HCT116 (cell line): ENCODE measurements around the gene VWA7. TPM values are rescaled to one million over a fixed set of nuclear protein-coding genes. Genes with fewer than 3 reads are reported as not detected.

Experiments
- ATAC-seq: fragments of 200-7000 bp; cut with Tn5 transposase; 2 replicates; pipeline ENCODE4 v1.9.1; 2020; ENCODE audit warnings: mild to moderate bottlenecking, moderate library complexity
- BruUV-seq: library from RNA; stranded (reverse); fragments of 400-500 nt; replicated peaks from 2 replicates; lab custom pipeline; 2021; lab: Mats Ljungman, UMichigan
- CTCF ChIA-PET: fragments of 300-600 bp; sonication (Branson Sonifier 250); formaldehyde crosslinking; loops from one replicate; lab custom pipeline; 2021; ENCODE audit warnings: antibody characterized with exemption; lab: Charles Lee
- POLR2A ChIA-PET: fragments of 300-600, 350-600 bp; sonication (Branson Sonifier 250); formaldehyde crosslinking; loops from one replicate; lab custom pipeline; 2021; ENCODE audit warnings: antibody characterized with exemption; lab: Charles Lee
- RAD21 ChIA-PET, 2 experiments: fragments of 300-600 bp; sonication (Branson Sonifier 250); formaldehyde crosslinking; loops; one replicate each; lab custom pipeline; 2023; ENCODE audit warnings: low total read pairs in 2 of 2; ENCODE audit not compliant: uncharacterized antibody in 2 of 2, unreplicated experiment in 2 of 2, low non-redundant PET in 1 of 2; lab: Charles Lee
- DNase-seq: peaks from one replicate; pipeline ENCODE4 v3.0.0-alpha.2; 2010; ENCODE audit warnings: low read depth, low spot score
- H2AFZ ChIP-seq: fragments of 200-600 bp; shearing (Covaris generic), sonication (generic); 2 replicates; pipeline ENCODE4 v1.6.1; 2017; ENCODE audit warnings: low read depth, mixed run types, mixed read lengths, antibody characterized with exemption, low read length; ENCODE audit not compliant: poor library complexity, severe bottlenecking
- H3K27ac ChIP-seq: 2 replicates; pipeline ENCODE4 v1.5.1; 2012; ENCODE audit warnings: low read depth, low read length
- H3K27me3 ChIP-seq: fragments of 200-600 bp; sonication (generic); 2 replicates; pipeline ENCODE4 v1.6.1; 2016; ENCODE audit warnings: mixed run types, low read length, mixed read lengths; ENCODE audit not compliant: insufficient read depth
- H3K36me3 ChIP-seq, 2 experiments: fragments of 200-500 bp in 1 of 2; fragments of 200-600 bp in 1 of 2; sonication (Bioruptor generic) in 1 of 2; sonication (generic) in 1 of 2; 2 replicates each; pipeline versions ENCODE4 v1.5.1 to v1.6.1; 2014 to 2016; ENCODE audit warnings: low read length in 2 of 2, inconsistent platforms in 1 of 2, mixed read lengths in 1 of 2, mixed run types in 1 of 2; ENCODE audit not compliant: insufficient read depth in 2 of 2, control insufficient read depth in 1 of 2
- H3K4me1 ChIP-seq, 2 experiments: fragments of 200-600 bp in 1 of 2; sonication (generic) in 1 of 2; 2 replicates each; pipeline versions ENCODE4 v1.5.1 to v1.6.1; 2012 to 2017; ENCODE audit warnings: low read length in 2 of 2, inconsistent platforms in 1 of 2, mild to moderate bottlenecking in 1 of 2, mixed read lengths in 1 of 2, mixed run types in 1 of 2, moderate library complexity in 1 of 2; ENCODE audit not compliant: insufficient read depth in 2 of 2, control insufficient read depth in 1 of 2
- H3K4me2 ChIP-seq: fragments of 200-600 bp; sonication (generic); 2 replicates; pipeline ENCODE4 v1.6.1; 2017; ENCODE audit warnings: mixed run types, low read length, mixed read lengths
- H3K4me3 ChIP-seq, 2 experiments: fragments of 200-600 bp in 1 of 2; sonication (generic) in 1 of 2; replicated peaks in 1 of 2; 2 replicates each; pipeline ENCODE4 v1.5.1; 2011 to 2016; ENCODE audit warnings: low read length in 2 of 2, control low read depth in 1 of 2, low read depth in 1 of 2, mild to moderate bottlenecking in 1 of 2, mixed read lengths in 1 of 2, mixed run types in 1 of 2
- H3K79me2 ChIP-seq: fragments of 200-600 bp; sonication (generic); 2 replicates; pipeline ENCODE4 v1.6.1; 2017; ENCODE audit warnings: mild to moderate bottlenecking, mixed run types, low read length, moderate library complexity, mixed read lengths; ENCODE audit not compliant: insufficient read depth
- H3K9ac ChIP-seq: fragments of 200-600 bp; sonication (generic); 2 replicates; pipeline ENCODE4 v1.6.1; 2016; ENCODE audit warnings: low read length, mixed read lengths
- H3K9me2 ChIP-seq: fragments of 200-600 bp; sonication (generic), shearing (Covaris generic); 2 replicates; pipeline ENCODE4 v1.6.1; 2017; ENCODE audit warnings: mixed run types, mild to moderate bottlenecking, moderate library complexity; ENCODE audit not compliant: insufficient read depth
- H3K9me3 ChIP-seq, 2 experiments: fragments of 200-500 bp in 1 of 2; fragments of 200-600 bp in 1 of 2; sonication (Bioruptor generic) in 1 of 2; sonication (generic) in 1 of 2; 2 replicates each; pipeline ENCODE4 v1.6.1; 2014 to 2017; ENCODE audit warnings: low read length in 2 of 2, mixed read lengths in 2 of 2, inconsistent platforms in 1 of 2, low read depth in 1 of 2, mild to moderate bottlenecking in 1 of 2, mixed run types in 1 of 2, moderate library complexity in 1 of 2; ENCODE audit not compliant: control insufficient read depth in 1 of 2, insufficient read depth in 1 of 2
- H4K20me1 ChIP-seq: fragments of 200-600 bp; sonication (generic), shearing (Covaris generic); 2 replicates; pipeline ENCODE4 v1.6.1; 2017; ENCODE audit warnings: mixed run types, mild to moderate bottlenecking, moderate library complexity; ENCODE audit not compliant: insufficient read depth
- CTCF ChIP-seq, 3 experiments: fragments of 200-600 bp in 1 of 3; sonication (generic) in 1 of 3; IDR thresholded peaks in 2 of 3; conservative IDR thresholded peaks in 1 of 3; 2 replicates each; pipeline ENCODE4 v1.5.1; 2012 to 2017; ENCODE audit warnings: low read depth in 2 of 3, low read length in 2 of 3, antibody characterized with exemption in 1 of 3, borderline replicate concordance in 1 of 3, control low read depth in 1 of 3, mild to moderate bottlenecking in 1 of 3, mixed read lengths in 1 of 3, mixed run types in 1 of 3, moderate library complexity in 1 of 3; ENCODE audit not compliant: insufficient read depth in 1 of 3
- EGR1 ChIP-seq: IDR thresholded peaks from 2 replicates; pipeline ENCODE4 v1.6.1; 2012; ENCODE audit warnings: low read depth
- EZH2 ChIP-seq: fragments of 200-600 bp; sonication (generic); IDR thresholded peaks from 2 replicates; pipeline ENCODE4 v1.6.1; 2017; ENCODE audit warnings: antibody characterized with exemption, mixed run types
- EZH2phosphoT487 ChIP-seq: fragments of 200-600 bp; IDR thresholded peaks from 2 replicates; pipeline ENCODE4 v1.6.1; 2018; ENCODE audit warnings: antibody characterized with exemption, borderline replicate concordance
- JUND ChIP-seq: IDR thresholded peaks from 2 replicates; pipeline ENCODE4 v1.6.1; 2012
- MAX ChIP-seq: IDR thresholded peaks from 2 replicates; pipeline ENCODE4 v1.6.1; 2012
- POLR2A ChIP-seq: IDR thresholded peaks from 2 replicates; pipeline ENCODE4 v1.7.0; 2011; ENCODE audit warnings: borderline replicate concordance; ENCODE audit not compliant: insufficient read depth, insufficient read length; ENCODE audit errors: extremely low read depth
- POLR2AphosphoS5 ChIP-seq: IDR thresholded peaks from 2 replicates; pipeline ENCODE4 v1.6.1; 2011; ENCODE audit warnings: mild to moderate bottlenecking, low read depth, low read length, moderate library complexity
- RAD21 ChIP-seq: IDR thresholded peaks from 2 replicates; pipeline ENCODE4 v1.6.1; 2012; ENCODE audit warnings: low read depth, mild to moderate bottlenecking
- REST ChIP-seq: IDR thresholded peaks from 2 replicates; pipeline ENCODE4 v1.6.1; 2012; ENCODE audit warnings: low read depth
- SIN3A ChIP-seq: IDR thresholded peaks from 2 replicates; pipeline ENCODE4 v1.6.1; 2012; ENCODE audit warnings: low read depth
- SP1 ChIP-seq: IDR thresholded peaks from 2 replicates; pipeline ENCODE4 v1.6.1; 2012; ENCODE audit warnings: low read depth
- SRF ChIP-seq: IDR thresholded peaks from 2 replicates; pipeline ENCODE4 v1.6.1; 2012; ENCODE audit warnings: low read depth
- TCF7L2 ChIP-seq: IDR thresholded peaks from 2 replicates; pipeline ENCODE4 v1.7.0; 2011; ENCODE audit warnings: borderline replicate concordance, inconsistent platforms; ENCODE audit not compliant: insufficient read depth, insufficient read length; ENCODE audit errors: extremely low read depth
- YY1 ChIP-seq: IDR thresholded peaks from 2 replicates; pipeline ENCODE4 v1.6.1; 2011; ENCODE audit warnings: low read length, low read depth, moderate library complexity, mild to moderate bottlenecking; ENCODE audit not compliant: insufficient replicate concordance; ENCODE audit errors: extremely low read depth
- ZBTB33 ChIP-seq: IDR thresholded peaks from 2 replicates; pipeline ENCODE4 v1.6.1; 2011; ENCODE audit warnings: mild to moderate bottlenecking, low read length, moderate library complexity; ENCODE audit not compliant: insufficient replicate concordance; ENCODE audit errors: extremely low read depth
- ZFX ChIP-seq: fragments of 450-650 bp; IDR thresholded peaks from 2 replicates; pipeline ENCODE4 v1.6.1; 2017
- intact Hi-C: fragments of 100-400 bp; cut with micrococcal nuclease; formaldehyde crosslinking; loops from 2 replicates; pipeline ENCODE4 v1.10.0; 2022
- total RNA-seq: library from RNA; stranded (reverse); gene quantifications from one replicate; pipeline ENCODE4 v1.2.1, GENCODE V29; 2021; ENCODE audit not compliant: unreplicated experiment

Gene VWA7
- total RNA-seq, 1 experiment from 2014 or later: 14.6 TPM

GRCh38 chr6:31815025-31815838 is 38.1 kb upstream of the VWA7 start, which contains the start of the genes HSPA1A and HSPA1L:
TSS of gene HSPA1A (plus strand) at chr6:31815543. CDS start at chr6:31815757, 214 bp downstream.
TSS of gene HSPA1L (minus strand) at chr6:31815283. CDS start at chr6:31811972, 3,311 bp downstream.
- H2AFZ ChIP-seq: peak within 1 kb of the TSS; percentile 57

More at GRCh38 chr6:31815025-31815838, 38.1 kb upstream of the VWA7 start, which contains the start of the genes HSPA1A and HSPA1L:
- Histone ChIP-seq H3K4me1 (peaks cover 29 to 33% of the 10 kb centered on the region in 2 experiments), H3K4me2 (peak within 1 kb of the TSS; percentile 79), H3K27me3 (no peaks in the 10 kb centered on the region), H3K36me3 (no peaks in the 10 kb centered on the region), H3K9me2 (no peaks in the 10 kb centered on the region), H3K9me3 (peaks cover 0 to 5% of the 10 kb centered on the region in 2 experiments; a peak in 1 of 4 replicates), H3K9ac (peak within 1 kb of the TSS; percentile 67), H3K4me3 (peak within 1 kb of the TSS; percentile 32 to 54), H3K79me2 (no peaks in the 10 kb centered on the region), H4K20me1 (no peaks in the 10 kb centered on the region), H3K27ac (peak within 1 kb of the TSS; percentile 81)
- no peak for ATAC-seq
- POLR2A ChIA-PET: interaction anchor here (0.9 to 3.3 kb wide), 3 partner anchors 12 to 112 kb away, joined by 3 to 24 read pairs (median 4); partner anchors contain the start of genes ABHD16A and HSPA1B
- no TSS peak for BruUV-seq
- no peak for DNase-seq
- CTCF ChIA-PET: interaction anchor here (0.6 to 0.9 kb wide), 2 partner anchors 749 to 1023 kb away, joined by 3 to 4 read pairs; partner anchors contain the start of gene TAP2
- intact Hi-C loops: no loop called here
- RAD21 ChIA-PET: no interaction called here
- no peak for TF ChIP-seq SP1
- TF ChIP-seq SRF: no peak
- no peak for TF ChIP-seq SIN3A
- TF ChIP-seq POLR2A: no peak
- no peak for TF ChIP-seq YY1
- TF ChIP-seq RAD21: no peak
- no peak for TF ChIP-seq EZH2phosphoT487
- no peak for TF ChIP-seq TCF7L2
- no peak for TF ChIP-seq ZFX
- TF ChIP-seq MAX: no peak
- TF ChIP-seq EZH2: no peak
- TF ChIP-seq CTCF (IDR thresholded peaks at IDR 0.05 in 2 of 3, conservative IDR thresholded peaks at IDR 0.05 in 1 of 3; ENCODE audit: borderline replicate concordance in 1 of 3, insufficient read depth in 1 of 3, low read depth in 2 of 3, low read length in 2 of 3): no peak
- no peak for TF ChIP-seq JUND
- no peak for TF ChIP-seq ZBTB33
- TF ChIP-seq POLR2AphosphoS5: no peak
- TF ChIP-seq EGR1: no peak
- TF ChIP-seq REST: no peak
